ENCODE data around the gene ZSWIM3.
A peak's percentile ranks its signal among the peaks of the same experiment; 100 is the strongest.

The ZSWIM3 gene

GRCh38 chr20:45909336-45909808 lies 52.0 kb downstream of the ZSWIM3 start:
- no peak for DNase-seq (ENCODE audit: low read depth in 2 of 2)

GRCh38 chr20:45909817-45910669 lies 52.6 kb downstream of the ZSWIM3 start:
- no peak for DNase-seq (ENCODE audit: low read depth in 2 of 2)

GRCh38 chr20:45910670-45911485 lies 53.5 kb downstream of the ZSWIM3 start:
- peak; percentile 90 to 97 for DNase-seq (ENCODE audit: low read depth in 2 of 2)

GRCh38 chr20:45911486-45912343 lies 54.3 kb downstream of the ZSWIM3 start, which contains the start of gene PLTP:
PLTP (minus strand) TSS chr20:45912155; CDS start chr20:45911452, 703 bp downstream.
- DNase-seq (ENCODE audit: low read depth in 2 of 2) = peak in 1 of 2 donors; percentile 15

GRCh38 chr20:45912344-45912682 lies 54.9 kb downstream of the ZSWIM3 start:
- DNase-seq (ENCODE audit: low read depth in 2 of 2) = no peak

GRCh38 chr20:45913116-45913515 lies 55.7 kb downstream of the ZSWIM3 start:
- no peak for DNase-seq (ENCODE audit: low read depth in 2 of 2)

- no peak for DNase-seq (ENCODE audit: low read depth in 2 of 2)
These were observed 60.4 kb downstream of the ZSWIM3 start for GRCh38 chr20:45917790-45918141.

GRCh38 chr20:45918182-45918737 lies 60.8 kb downstream of the ZSWIM3 start:
- no peak for DNase-seq (ENCODE audit: low read depth in 2 of 2)

- no peak for DNase-seq (ENCODE audit: low read depth in 2 of 2)
These were observed 61.5 kb downstream of the ZSWIM3 start for GRCh38 chr20:45918779-45919537.

GRCh38 chr20:45919542-45920399 lies 62.4 kb downstream of the ZSWIM3 start:
- DNase-seq (ENCODE audit: low read depth in 2 of 2) = no peak

GRCh38 chr20:45920462-45921336 lies 63.3 kb downstream of the ZSWIM3 start:
- DNase-seq (ENCODE audit: low read depth in 2 of 2) = no peak

- DNase-seq (ENCODE audit: low read depth in 2 of 2) = no peak
These were observed 64.1 kb downstream of the ZSWIM3 start for GRCh38 chr20:45921337-45922189.

- no peak for DNase-seq (ENCODE audit: low read depth in 2 of 2)
These were observed 67.2 kb downstream of the ZSWIM3 start for GRCh38 chr20:45924391-45925261.

- DNase-seq (ENCODE audit: low read depth in 2 of 2) = no peak
These were observed 68.5 kb downstream of the ZSWIM3 start for GRCh38 chr20:45925821-45926506.

- DNase-seq (ENCODE audit: low read depth in 2 of 2) = no peak
These were observed 69.3 kb downstream of the ZSWIM3 start for GRCh38 chr20:45926731-45927070.
